Right atrium auricular region (tissue), 2 donors: ENCODE measurements around the gene LPGAT1. TPM values are rescaled to one million over a fixed set of nuclear protein-coding genes. Genes with fewer than 3 reads are reported as not detected.
"Not testable (repeated sequence)": the region's sequence is repeated elsewhere in the genome, so short reads cannot be mapped to it uniquely, and the experiment has no call there.

Experiments used
- DNase-seq: peaks from one replicate; pipeline ENCODE4 v3.0.0-alpha.2; 2019; ENCODE audit warnings: low spot score
- H3K27ac ChIP-seq, 2 donors: fragments of 200-600 bp; sonication (generic); 1 replicate in 1 of 2; 2 replicates in 1 of 2; pipeline ENCODE4 v1.5.1; 2016 to 2019
- H3K27me3 ChIP-seq, 2 donors: fragments of 200-600 bp; sonication (generic); one replicate each; pipeline versions ENCODE4 v1.5.1 to v1.6.0; 2017 to 2019
- H3K36me3 ChIP-seq: fragments of 200-600 bp; sonication (generic); one replicate; pipeline ENCODE4 v1.5.1; 2016
- H3K4me1 ChIP-seq, 2 donors: fragments of 200-600 bp; sonication (generic); one replicate each; pipeline versions ENCODE4 v1.5.1 to v1.6.0; 2017 to 2019
- H3K4me3 ChIP-seq, 2 donors: fragments of 200-600 bp; sonication (generic); 1 replicate in 1 of 2; 2 replicates in 1 of 2; pipeline ENCODE4 v1.5.1; 2017 to 2019; ENCODE audit warnings: mild to moderate bottlenecking in 1 of 2, moderate library complexity in 1 of 2
- H3K9me3 ChIP-seq, 2 donors: fragments of 200-600 bp; sonication (generic); one replicate each; pipeline ENCODE4 v1.5.1; 2019
- CTCF ChIP-seq, 2 donors: fragments of 200-600 bp; sonication (generic); IDR thresholded peaks; one replicate each; pipeline ENCODE4 v1.5.1; 2019; ENCODE audit warnings: antibody characterized with exemption in 2 of 2
- total RNA-seq, 2 donors: library from RNA; depleted of rRNA; stranded (reverse); fragments of >200 nt; gene quantifications; one replicate each; pipeline ENCODE4 v1.1.0, GENCODE V29; 2016

The LPGAT1 gene
- 10 to 100 TPM; 27.0 to 36.2 TPM for total RNA-seq

- peak; percentile 69 to 89 for TF ChIP-seq CTCF (IDR thresholded peaks at IDR 0.05)
- no peaks in the 10 kb centered on the region for H3K27me3 ChIP-seq
- peak; percentile 66 for DNase-seq
- peak within 1 kb of the TSS; percentile 77 to 87 for H3K4me3 ChIP-seq
- peaks cover 0 to 31% of the 10 kb centered on the region in 2 donors for H3K4me1 ChIP-seq
- H3K27ac ChIP-seq = peak within 1 kb of the TSS; percentile 90 to 93
- no peaks in the 10 kb centered on the region for H3K36me3 ChIP-seq
- H3K9me3 ChIP-seq = no peaks in the 10 kb centered on the region
Measured at GRCh38 chr1:211830328-211831142, at the start of gene LPGAT1. Gene LPGAT1, minus strand, starts transcription at chr1:211830763. Its CDS starts 1,467 bp downstream, at chr1:211829296.

GRCh38 chr1:211879475-211879874 lies 48.9 kb upstream of the LPGAT1 start:
- DNase-seq = no peak
- H3K9me3 ChIP-seq = peaks cover 0 to 7% of the 10 kb centered on the region in 2 donors
- H3K4me1 ChIP-seq = no peaks in the 10 kb centered on the region
- H3K27me3 ChIP-seq = no peaks in the 10 kb centered on the region
- H3K27ac ChIP-seq = no peak overlapping the region
- TF ChIP-seq CTCF (IDR thresholded peaks at IDR 0.05) = no peak
- no peak overlapping the region for H3K4me3 ChIP-seq
- no peaks in the 10 kb centered on the region for H3K36me3 ChIP-seq

GRCh38 chr1:211876851-211877590 lies 46.5 kb upstream of the LPGAT1 start:
- no peak for DNase-seq
- H3K9me3 ChIP-seq = peaks cover 0 to 7% of the 10 kb centered on the region in 2 donors
- no peak for TF ChIP-seq CTCF (IDR thresholded peaks at IDR 0.05)
- no peak overlapping the region for H3K27ac ChIP-seq
- H3K36me3 ChIP-seq = no peaks in the 10 kb centered on the region
- H3K27me3 ChIP-seq = no peaks in the 10 kb centered on the region
- H3K4me1 ChIP-seq = no peaks in the 10 kb centered on the region
- no peak overlapping the region for H3K4me3 ChIP-seq

GRCh38 chr1:211875541-211875940 lies 45.0 kb upstream of the LPGAT1 start:
- H3K4me3 ChIP-seq = no peak overlapping the region
- no peaks in the 10 kb centered on the region for H3K27me3 ChIP-seq
- H3K27ac ChIP-seq = no peak overlapping the region
- no peaks in the 10 kb centered on the region for H3K4me1 ChIP-seq
- no peaks in the 10 kb centered on the region for H3K36me3 ChIP-seq
- H3K9me3 ChIP-seq = no peaks in the 10 kb centered on the region
- no peak for DNase-seq
- TF ChIP-seq CTCF (IDR thresholded peaks at IDR 0.05) = no peak

- TF ChIP-seq CTCF (IDR thresholded peaks at IDR 0.05) = no peak
- H3K4me1 ChIP-seq = no peaks in the 10 kb centered on the region
- no peaks in the 10 kb centered on the region for H3K36me3 ChIP-seq
- no peak for DNase-seq
- no peaks in the 10 kb centered on the region for H3K27me3 ChIP-seq
- H3K9me3 ChIP-seq = no peaks in the 10 kb centered on the region
- H3K4me3 ChIP-seq = no peak overlapping the region
- H3K27ac ChIP-seq = no peak overlapping the region
Measured at GRCh38 chr1:211874521-211875347, 44.2 kb upstream of the LPGAT1 start.

GRCh38 chr1:211873731-211874130 lies 43.2 kb upstream of the LPGAT1 start:
- not testable (repeated sequence) for H3K27me3 ChIP-seq, H3K36me3 ChIP-seq, H3K4me1 ChIP-seq, DNase-seq, H3K27ac ChIP-seq, H3K4me3 ChIP-seq, H3K9me3 ChIP-seq
